WTC11 (cell line): ENCODE results near the gene UGP2.

ENCODE experiments used
- CTCF ChIP-seq: fragments of 200-600 bp; IDR thresholded peaks from 2 replicates; pipeline ENCODE4 v1.8.0; 2022; ENCODE audit warnings: antibody characterized with exemption
- E2F4 ChIP-seq: sonication (generic); formaldehyde crosslinking; IDR thresholded peaks from 2 replicates; pipeline ENCODE4 v1.8.1; 2022; ENCODE audit warnings: low read depth, mild to moderate bottlenecking, moderate library complexity, missing genetic modification reagents, borderline replicate concordance
- E2F5 ChIP-seq: sonication (generic); formaldehyde crosslinking; IDR thresholded peaks from 2 replicates; pipeline ENCODE4 v1.8.1; 2022; ENCODE audit warnings: mild to moderate bottlenecking, moderate library complexity, missing genetic modification reagents
- FOXP4 ChIP-seq: sonication (generic); formaldehyde crosslinking; IDR thresholded peaks from 2 replicates; pipeline ENCODE4 v1.8.0; 2022; ENCODE audit warnings: mild to moderate bottlenecking, missing genetic modification reagents
- MYBL2 ChIP-seq: sonication (generic); formaldehyde crosslinking; IDR thresholded peaks from 2 replicates; pipeline ENCODE4 v1.8.1; 2023; ENCODE audit warnings: mild to moderate bottlenecking, moderate library complexity, missing genetic modification reagents
- NFATC4 ChIP-seq: fragments of 250-450 bp; sonication (Bioruptor Pico); IDR thresholded peaks from 2 replicates; pipeline ENCODE4 v1.9.0; 2021; ENCODE audit warnings: mild to moderate bottlenecking
- NR2C2 ChIP-seq: sonication (generic); formaldehyde crosslinking; IDR thresholded peaks from 2 replicates; pipeline ENCODE4 v1.8.0; 2022; ENCODE audit warnings: mild to moderate bottlenecking, missing genetic modification reagents
- NR3C1 ChIP-seq: sonication (generic); formaldehyde crosslinking; conservative IDR thresholded peaks from 2 replicates; pipeline ENCODE4 v1.8.1; 2023; ENCODE audit warnings: low read depth, mild to moderate bottlenecking, missing genetic modification reagents
- RELA ChIP-seq: sonication (generic); formaldehyde crosslinking; IDR thresholded peaks from 2 replicates; pipeline ENCODE4 v1.8.1; 2022; ENCODE audit warnings: missing genetic modification reagents, mild to moderate bottlenecking, borderline replicate concordance
- TEAD1 ChIP-seq: sonication (generic); formaldehyde crosslinking; IDR thresholded peaks from 2 replicates; pipeline ENCODE4 v1.8.0; 2022; ENCODE audit warnings: mild to moderate bottlenecking, missing genetic modification reagents
- USF1 ChIP-seq: sonication (generic); formaldehyde crosslinking; IDR thresholded peaks from 2 replicates; pipeline ENCODE4 v1.8.0; 2022; ENCODE audit warnings: mild to moderate bottlenecking, missing genetic modification reagents
- ZNF416 ChIP-seq: fragments of 250-450 bp; sonication (Bioruptor Pico); IDR thresholded peaks from 2 replicates; pipeline ENCODE4 v1.9.0; 2021; ENCODE audit warnings: mild to moderate bottlenecking, inconsistent platforms

- no peak for TF ChIP-seq USF1
- no peak for TF ChIP-seq E2F5 (CRISPR knock-in tag)
- TF ChIP-seq NR3C1 (CRISPR knock-in tag), result no peak
- TF ChIP-seq MYBL2 (CRISPR knock-in tag), result no peak
- no peak for TF ChIP-seq NFATC4 (CRISPR knock-in tag)
- TF ChIP-seq TEAD1 (CRISPR knock-in tag), result no peak
- no peak for TF ChIP-seq FOXP4
- TF ChIP-seq CTCF, result no peak
- TF ChIP-seq RELA (CRISPR knock-in tag), result no peak
- TF ChIP-seq ZNF416 (CRISPR knock-in tag), result no peak
- no peak for TF ChIP-seq NR2C2 (CRISPR knock-in tag)
- no peak for TF ChIP-seq E2F4 (CRISPR knock-in tag)
These were observed 29.0 kb downstream of the UGP2 start for GRCh38 chr2:63870679-63871078.
